Lung (tissue), 12 donors: Measurements from ENCODE around the gene CEP290. TPM values are rescaled to one million over a fixed set of nuclear protein-coding genes. Genes with fewer than 3 reads are reported as not detected.

Source experiments
- ATAC-seq: fragments of 200-7000 bp; cut with Tn5 transposase; one replicate; pipeline ENCODE4 v1.9.1; 2020; ENCODE audit warnings: moderate number of reproducible peaks; ENCODE audit not compliant: insufficient read depth, low FRiP score
- DNase-seq, 3 donors: peaks; one replicate each; pipeline ENCODE4 v3.0.0-alpha.2; 2013 to 2017
- H3K27ac ChIP-seq, 2 donors: one replicate each; pipeline ENCODE4 v1.5.1; 2013; ENCODE audit warnings: mild to moderate bottlenecking in 2 of 2, moderate library complexity in 2 of 2, control low read depth in 1 of 2, inconsistent platforms in 1 of 2, low read depth in 1 of 2, low read length in 1 of 2
- H3K27me3 ChIP-seq, 3 donors: one replicate each; pipeline ENCODE4 v1.5.1; 2013; ENCODE audit warnings: low read length in 2 of 3; ENCODE audit not compliant: control insufficient read depth in 3 of 3, insufficient read depth in 3 of 3
- H3K36me3 ChIP-seq, 4 donors: one replicate each; pipeline ENCODE4 v1.5.1; 2013; ENCODE audit warnings: low read length in 4 of 4, mild to moderate bottlenecking in 1 of 4, moderate library complexity in 1 of 4; ENCODE audit not compliant: control insufficient read depth in 4 of 4, insufficient read depth in 4 of 4
- H3K4me1 ChIP-seq, 5 donors: one replicate each; pipeline ENCODE4 v1.5.1; 2013; ENCODE audit warnings: low read length in 5 of 5, mild to moderate bottlenecking in 2 of 5, moderate library complexity in 1 of 5; ENCODE audit not compliant: control insufficient read depth in 5 of 5, insufficient read depth in 5 of 5
- H3K4me3 ChIP-seq: one replicate; pipeline ENCODE4 v1.5.1; 2013; ENCODE audit warnings: mild to moderate bottlenecking, control low read depth, moderate library complexity
- H3K9ac ChIP-seq, 2 donors: one replicate each; pipeline ENCODE4 v1.5.1; 2013; ENCODE audit warnings: low read length in 2 of 2, control low read depth in 1 of 2; ENCODE audit not compliant: insufficient read depth in 1 of 2
- H3K9me3 ChIP-seq, 4 donors: one replicate each; pipeline ENCODE4 v1.5.1; 2013; ENCODE audit warnings: low read length in 3 of 4, mild to moderate bottlenecking in 1 of 4, moderate library complexity in 1 of 4; ENCODE audit not compliant: control insufficient read depth in 4 of 4, insufficient read depth in 3 of 4
- CTCF ChIP-seq: IDR thresholded peaks from 2 replicates; pipeline ENCODE4 v1.5.1; 2012; ENCODE audit warnings: mild to moderate bottlenecking; ENCODE audit errors: control extremely low read depth, extremely low read depth
- WGBS, 2 donors: extraction: QIAGEN DNeasy Blood & Tissue Kit; methylation state at CpG; one replicate each; pipeline ENCODE4 v1.1.7; 2013; 5-methylcytosine and 5-hydroxymethylcytosine counted together
- polyA plus RNA-seq, 2 donors: library from polyadenylated mRNA; stranded (reverse); fragments of 200-250 nt; gene quantifications; one replicate each; pipeline ENCODE4 v1.2.1, GENCODE V29; 2013
- total RNA-seq, 2 donors: library from RNA; depleted of rRNA in 1 of 2; stranded (reverse); fragments of >200 nt in 1 of 2; gene quantifications; one replicate each; pipeline ENCODE4 v1.2.1, GENCODE V29; 2014 to 2021
- donor health status: control.
- donor health status: control.
- donor health status: Bipolar disorder and iron deficiency.
- donor health status: healthy.
- donor health status: DM: yes; HTN: yes; CAD: no.

CEP290 gene
- total and polyA plus RNA-seq, 4 donors: 4.2 to 45.0 (median 10.0) TPM

- Histone ChIP-seq H3K36me3 (peaks cover 12 to 39% (median 21%) of the 10 kb centered on the region in 4 donors), H3K4me3 (no peak overlapping the region), H3K27ac (no peak overlapping the region), H3K4me1 (no peaks in the 10 kb centered on the region), H3K27me3 (no peaks in the 10 kb centered on the region), H3K9ac (no peak overlapping the region), H3K9me3 (peaks cover 0 to 5% (median 3%) of the 10 kb centered on the region in 4 donors)
- ATAC-seq (no peak), DNase-seq (no peak)
- no peak for TF ChIP-seq CTCF
- 98% methylated on average over 3 of the region's 3 CpGs for WGBS, 2 donors
Measured at GRCh38 chr12:88182416-88182815, 40.5 kb upstream of the CEP290 start.

GRCh38 chr12:88181881-88182280 is 40.0 kb upstream of the CEP290 start:
- no peak for TF ChIP-seq CTCF
- no peak overlapping the region for H3K9ac ChIP-seq
- H3K27ac ChIP-seq: no peak overlapping the region
- ATAC-seq (no peak), DNase-seq (no peak)
- no peak overlapping the region for H3K4me3 ChIP-seq
- H3K36me3 ChIP-seq: peaks cover 12 to 39% (median 21%) of the 10 kb centered on the region in 4 donors
- H3K4me1 ChIP-seq: no peaks in the 10 kb centered on the region
- no peaks in the 10 kb centered on the region for H3K27me3 ChIP-seq
- WGBS, 2 donors: 88 to 92% methylated on average over 3 of the region's 3 CpGs
- H3K9me3 ChIP-seq: peaks cover 0 to 5% (median 3%) of the 10 kb centered on the region in 4 donors

- peaks cover 0 to 4% (median 1%) of the 10 kb centered on the region in 4 donors for H3K9me3 ChIP-seq
- no peak overlapping the region for H3K9ac ChIP-seq
- DNase-seq (no peak), ATAC-seq (no peak)
- H3K36me3 ChIP-seq: peaks cover 15 to 41% (median 28%) of the 10 kb centered on the region in 4 donors
- no peak overlapping the region for H3K27ac ChIP-seq
- no peaks in the 10 kb centered on the region for H3K4me1 ChIP-seq
- no peaks in the 10 kb centered on the region for H3K27me3 ChIP-seq
- WGBS, 2 donors: 90 to 93% methylated on average over 6 of the region's 6 CpGs
- no peak overlapping the region for H3K4me3 ChIP-seq
- no peak for TF ChIP-seq CTCF
Measured at GRCh38 chr12:88179436-88180014, 37.6 kb upstream of the CEP290 start.

GRCh38 chr12:88175544-88175943 is 33.7 kb upstream of the CEP290 start:
- peaks cover 7 to 29% (median 22%) of the 10 kb centered on the region in 4 donors for H3K36me3 ChIP-seq
- no peaks in the 10 kb centered on the region for H3K9me3 ChIP-seq
- no peak overlapping the region for H3K27ac ChIP-seq
- H3K9ac ChIP-seq: no peak overlapping the region
- TF ChIP-seq CTCF: no peak
- DNase-seq (no peak), ATAC-seq (no peak)
- H3K4me3 ChIP-seq: no peak overlapping the region
- no peaks in the 10 kb centered on the region for H3K27me3 ChIP-seq
- 91 to 93% methylated on average over 3 of the region's 3 CpGs for WGBS, 2 donors
- H3K4me1 ChIP-seq: no peaks in the 10 kb centered on the region
